Caco-2 (cell line): ENCODE data around the gene ADARB1. TPM values are rescaled to one million over a fixed set of nuclear protein-coding genes. Genes with fewer than 3 reads are reported as not detected.

Experiments used
- BruUV-seq: library from RNA; stranded (reverse); fragments of 400-500 nt; replicated peaks from 2 replicates; lab custom pipeline; 2021; lab: Mats Ljungman, UMichigan
- CTCF ChIA-PET: fragments of 300-600 bp; sonication (Branson Sonifier 250); formaldehyde crosslinking; loops from one replicate; lab custom pipeline; 2022; ENCODE audit warnings: antibody characterized with exemption; lab: Charles Lee
- POLR2A ChIA-PET: fragments of 300-600 bp; sonication (Branson Sonifier 250); formaldehyde crosslinking; loops from one replicate; lab custom pipeline; 2022; ENCODE audit warnings: antibody characterized with exemption; lab: Charles Lee
- DNase-seq, 2 experiments: peaks; one replicate each; pipeline versions ENCODE4 v3.0.0 to v3.0.0-alpha.2; 2020 to 2022
- H3K27me3 ChIP-seq: replicated peaks from 2 replicates; pipeline ENCODE4 v1.6.0; 2011; ENCODE audit warnings: low read length; ENCODE audit not compliant: control insufficient read depth, insufficient read depth
- H3K36me3 ChIP-seq: 2 replicates; pipeline ENCODE4 v1.5.1; 2011; ENCODE audit warnings: low read length; ENCODE audit not compliant: control insufficient read depth, insufficient read depth
- H3K4me1 ChIP-seq: fragments of 250-450 bp; sonication (Bioruptor Pico); 2 replicates; pipeline ENCODE4 v1.5.1; 2020; ENCODE audit warnings: mild to moderate bottlenecking
- H3K4me3 ChIP-seq: 2 replicates; pipeline ENCODE4 v1.5.1; 2011; ENCODE audit warnings: low read depth, mild to moderate bottlenecking, control low read depth, low read length
- H3K9me3 ChIP-seq: fragments of 250-450 bp; sonication (Bioruptor Pico); 2 replicates; pipeline ENCODE4 v1.5.1; 2020; ENCODE audit warnings: mild to moderate bottlenecking, moderate library complexity
- H3K27ac Mint-ChIP-seq: one replicate; pipeline ENCODE4 v1.8.0; 2022; ENCODE audit warnings: mixed read lengths; ENCODE audit not compliant: unreplicated experiment
- H3K27me3 Mint-ChIP-seq: one replicate; pipeline ENCODE4 v1.8.0; 2022; ENCODE audit warnings: mixed read lengths; ENCODE audit not compliant: insufficient read depth, unreplicated experiment
- H3K36me3 Mint-ChIP-seq: one replicate; pipeline ENCODE4 v1.8.0; 2022; ENCODE audit warnings: mild to moderate bottlenecking, mixed read lengths; ENCODE audit not compliant: insufficient read depth, unreplicated experiment
- H3K4me1 Mint-ChIP-seq: one replicate; pipeline ENCODE4 v1.8.0; 2022; ENCODE audit warnings: low read depth, mixed read lengths; ENCODE audit not compliant: unreplicated experiment
- H3K4me3 Mint-ChIP-seq: one replicate; pipeline ENCODE4 v1.8.0; 2022; ENCODE audit warnings: mild to moderate bottlenecking, moderate library complexity, mixed read lengths; ENCODE audit not compliant: unreplicated experiment
- H3K9me3 Mint-ChIP-seq: one replicate; pipeline ENCODE4 v1.8.0; 2022; ENCODE audit warnings: mixed read lengths; ENCODE audit not compliant: unreplicated experiment
- CTCF ChIP-seq, 2 experiments: fragments of 200-600 bp in 1 of 2; IDR thresholded peaks; 1 replicate in 1 of 2; 2 replicates in 1 of 2; pipeline versions ENCODE4 v1.5.1 to v1.8.0; 2011 to 2022; ENCODE audit warnings: antibody characterized with exemption in 1 of 2, control low read depth in 1 of 2, inconsistent platforms in 1 of 2, low read depth in 1 of 2, low read length in 1 of 2, mild to moderate bottlenecking in 1 of 2, moderate library complexity in 1 of 2; ENCODE audit not compliant: insufficient read depth in 1 of 2, severe bottlenecking in 1 of 2, unreplicated experiment in 1 of 2
- intact Hi-C: fragments of 100-400 bp; cut with micrococcal nuclease; formaldehyde crosslinking; loops from one replicate; pipeline ENCODE4 v1.10.0; 2022; ENCODE audit not compliant: unreplicated experiment
- total RNA-seq: library from RNA; stranded (reverse); gene quantifications from 2 replicates; pipeline ENCODE4 v1.2.3, GENCODE V29; 2022

ADARB1 gene
- total RNA-seq, 1 experiment from 2014 or later, result 25.4 TPM

GRCh38 chr21:45033791-45034555 is 40.4 kb upstream of the ADARB1 start:
- Mint-ChIP-seq H3K27me3 (no peaks in the 10 kb centered on the region), H3K9me3 (peaks cover 30% of the 10 kb centered on the region), H3K36me3 (peaks cover 4% of the 10 kb centered on the region), H3K27ac (no peak overlapping the region), H3K4me1 (no peaks in the 10 kb centered on the region), H3K4me3 (no peak overlapping the region)
- intact Hi-C loops, result no loop called here
- no peak for DNase-seq
- H3K9me3 ChIP-seq, result peaks cover 20% of the 10 kb centered on the region
- ChIA-PET CTCF (no interaction called here), POLR2A (no interaction called here)
- H3K36me3 ChIP-seq, result no peaks in the 10 kb centered on the region
- no TSS peak for BruUV-seq
- no peak for TF ChIP-seq CTCF (IDR thresholded peaks at IDR 0.05; ENCODE audit: insufficient read depth in 1 of 2, low read depth in 1 of 2, low read length in 1 of 2, severe bottlenecking in 1 of 2, unreplicated experiment in 1 of 2)
- H3K4me3 ChIP-seq, result no peak overlapping the region
- no peaks in the 10 kb centered on the region for H3K4me1 ChIP-seq
- H3K27me3 ChIP-seq, result no peaks in the 10 kb centered on the region

GRCh38 chr21:45034556-45035476 is 39.6 kb upstream of the ADARB1 start:
- no peaks in the 10 kb centered on the region for H3K4me1 Mint-ChIP-seq
- CTCF ChIA-PET, result no interaction called here
- H3K4me3 Mint-ChIP-seq, result no peak overlapping the region
- Histone ChIP-seq H3K36me3 (no peaks in the 10 kb centered on the region), H3K4me3 (no peak overlapping the region), H3K4me1 (no peaks in the 10 kb centered on the region), H3K9me3 (peaks cover 20% of the 10 kb centered on the region), H3K27me3 (no peaks in the 10 kb centered on the region)
- H3K27me3 Mint-ChIP-seq, result no peaks in the 10 kb centered on the region
- peaks cover 30% of the 10 kb centered on the region for H3K9me3 Mint-ChIP-seq
- TF ChIP-seq CTCF (IDR thresholded peaks at IDR 0.05; ENCODE audit: insufficient read depth in 1 of 2, low read depth in 1 of 2, low read length in 1 of 2, severe bottlenecking in 1 of 2, unreplicated experiment in 1 of 2), result no peak
- H3K36me3 Mint-ChIP-seq, result peaks cover 4% of the 10 kb centered on the region
- DNase-seq, result no peak
- intact Hi-C loops, result no loop called here
- no peak overlapping the region for H3K27ac Mint-ChIP-seq
- POLR2A ChIA-PET, result no interaction called here
- no TSS peak for BruUV-seq

GRCh38 chr21:45035477-45035848 is 38.9 kb upstream of the ADARB1 start:
- no peak overlapping the region for H3K27ac Mint-ChIP-seq
- H3K4me1 ChIP-seq, result no peaks in the 10 kb centered on the region
- H3K27me3 ChIP-seq, result no peaks in the 10 kb centered on the region
- H3K27me3 Mint-ChIP-seq, result no peaks in the 10 kb centered on the region
- H3K9me3 ChIP-seq, result peaks cover 20% of the 10 kb centered on the region
- H3K36me3 ChIP-seq, result no peaks in the 10 kb centered on the region
- intact Hi-C loops, result no loop called here
- BruUV-seq, result no TSS peak
- peaks cover 30% of the 10 kb centered on the region for H3K9me3 Mint-ChIP-seq
- no peak overlapping the region for H3K4me3 ChIP-seq
- POLR2A ChIA-PET, result no interaction called here
- no peak for DNase-seq
- no peak overlapping the region for H3K4me3 Mint-ChIP-seq
- H3K4me1 Mint-ChIP-seq, result no peaks in the 10 kb centered on the region
- no peak for TF ChIP-seq CTCF (IDR thresholded peaks at IDR 0.05; ENCODE audit: insufficient read depth in 1 of 2, low read depth in 1 of 2, low read length in 1 of 2, severe bottlenecking in 1 of 2, unreplicated experiment in 1 of 2)
- H3K36me3 Mint-ChIP-seq, result peaks cover 4% of the 10 kb centered on the region
- CTCF ChIA-PET, result no interaction called here
